ENCODE measurements around the gene HRH1. TPM values are rescaled to one million over a fixed set of nuclear protein-coding genes. Genes with fewer than 3 reads are reported as not detected.

The HRH1 gene
- total RNA-seq, 1 experiment from 2014 or later, result 7.0 TPM

DNA sequence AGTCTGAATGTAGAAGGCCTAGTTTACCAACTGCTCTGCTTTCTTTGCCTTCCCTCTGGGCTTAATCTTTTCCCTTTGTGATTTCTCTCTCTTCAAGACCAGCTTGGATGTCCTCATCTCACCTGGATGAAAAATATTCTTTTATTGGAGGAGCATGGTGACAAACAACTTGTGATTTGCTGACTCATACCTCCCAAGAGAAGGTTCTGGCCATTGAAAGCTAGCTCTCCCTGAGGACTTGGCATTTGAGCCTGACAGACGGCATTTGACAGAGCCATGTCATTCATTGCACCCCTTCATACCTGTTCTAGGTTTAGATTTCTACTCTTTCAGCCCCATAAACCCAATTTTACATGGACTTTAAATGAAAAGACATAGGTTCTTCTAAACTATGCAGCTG lies 151.2 kb downstream of the HRH1 start:
- no peaks in the 10 kb centered on the region for H4K20me1 ChIP-seq (ENCODE audit: insufficient read depth)
- H3K27ac ChIP-seq (ENCODE audit: low read depth, low read length), result no peak overlapping the region
- DNase-seq (ENCODE audit: low read depth, low spot score) (no peak), ATAC-seq (no peak)
- ChIA-PET CTCF (no interaction called here), POLR2A (no interaction called here), RAD21 (ENCODE audit: low non-redundant PET in 1 of 2, low total read pairs in 2 of 2, uncharacterized antibody in 2 of 2, unreplicated experiment in 2 of 2) (no interaction called here)
- TF ChIP-seq POLR2AphosphoS5 (IDR thresholded peaks at IDR 0.05; ENCODE audit: low read depth, low read length) (no peak), CEBPB (IDR thresholded peaks at IDR 0.05; ENCODE audit: low read depth) (no peak), ZNF274 (IDR thresholded peaks at IDR 0.05; ENCODE audit: low read depth, low read length) (no peak), EGR1 (IDR thresholded peaks at IDR 0.05; ENCODE audit: low read depth) (no peak), FOSL1 (IDR thresholded peaks at IDR 0.05; ENCODE audit: low read depth) (no peak), CBX3 (IDR thresholded peaks at IDR 0.05; ENCODE audit: low read depth) (no peak), RAD21 (IDR thresholded peaks at IDR 0.05; ENCODE audit: low read depth) (no peak)
- TF ChIP-seq, protein P1, sequence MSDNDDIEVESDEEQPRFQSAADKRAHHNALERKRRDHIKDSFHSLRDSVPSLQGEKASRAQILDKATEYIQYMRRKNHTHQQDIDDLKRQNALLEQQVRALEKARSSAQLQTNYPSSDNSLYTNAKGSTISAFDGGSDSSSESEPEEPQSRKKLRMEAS (IDR thresholded peaks at IDR 0.05), result no peak
- intact Hi-C loops (cut with micrococcal nuclease), result no loop called here
- H3K4me1 ChIP-seq (ENCODE audit: control insufficient read depth in 1 of 2, insufficient read depth in 2 of 2, low read length in 2 of 2), result peaks cover 0 to 9% of the 10 kb centered on the region in 2 experiments; a peak in 1 of 4 replicates
- peaks cover 21 to 25% of the 10 kb centered on the region in 2 experiments; a peak in 3 of 4 replicates for H3K36me3 ChIP-seq (ENCODE audit: control insufficient read depth in 1 of 2, insufficient read depth in 2 of 2, low read length in 2 of 2)
- no peak overlapping the region for H3K9ac ChIP-seq (ENCODE audit: low read length)
- no peaks in the 10 kb centered on the region for H3K9me3 ChIP-seq (ENCODE audit: control insufficient read depth in 1 of 2, insufficient read depth in 1 of 2, low read depth in 1 of 2, low read length in 2 of 2)
- no peaks in the 10 kb centered on the region for H3K9me2 ChIP-seq (ENCODE audit: insufficient read depth)
- no peaks in the 10 kb centered on the region for H3K27me3 ChIP-seq (ENCODE audit: insufficient read depth, low read length)
- no peaks in the 10 kb centered on the region for H3K79me2 ChIP-seq (ENCODE audit: insufficient read depth, low read length)
- no peak overlapping the region for H2AFZ ChIP-seq (ENCODE audit: low read depth, low read length, poor library complexity, severe bottlenecking)
- BruUV-seq (replicated peaks), result no TSS peak
- H3K4me3 ChIP-seq (replicated peaks in 1 of 2; ENCODE audit: low read depth in 1 of 2, low read length in 2 of 2), result no peak overlapping the region
- H3K4me2 ChIP-seq (ENCODE audit: low read length), result no peak overlapping the region

DNA sequence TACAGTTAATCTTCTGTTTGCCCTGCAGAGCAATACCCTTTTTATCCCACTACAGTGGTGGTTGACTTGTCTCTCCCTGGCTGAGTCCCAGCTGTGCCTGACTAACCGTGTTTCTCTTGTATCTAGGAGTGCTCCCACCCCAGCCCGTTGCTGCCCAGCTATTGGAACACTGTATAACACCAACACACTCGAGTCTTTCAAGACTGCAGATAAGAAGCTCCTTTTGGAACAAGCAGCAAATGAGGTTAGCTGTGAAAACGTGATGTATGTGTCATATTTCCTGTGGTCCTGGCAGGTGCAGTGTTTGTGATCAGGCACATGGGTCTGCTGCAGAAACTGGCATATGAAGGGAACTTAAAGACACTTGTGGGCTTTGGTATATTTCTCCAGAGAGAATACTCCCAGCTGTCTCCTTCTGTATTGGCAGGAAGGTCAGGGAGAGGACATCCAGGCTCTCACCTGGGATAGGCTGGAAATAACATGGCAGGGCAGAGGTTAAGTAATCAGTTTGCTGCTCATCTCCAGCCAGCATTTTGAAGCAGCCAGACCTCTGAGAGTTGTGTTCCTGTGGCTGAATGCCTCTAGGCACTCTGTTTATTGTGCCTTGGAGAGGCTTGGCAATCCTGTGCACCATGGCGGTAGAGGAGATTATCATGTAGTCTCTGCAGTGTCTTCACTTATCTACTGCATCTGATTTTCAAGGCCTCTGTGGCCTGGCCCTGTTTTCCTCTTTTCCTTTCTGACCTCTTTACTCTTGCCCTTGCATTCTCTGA lies 152.7 kb downstream of the HRH1 start:
- no peaks in the 10 kb centered on the region for H3K9me2 ChIP-seq (ENCODE audit: insufficient read depth)
- no peak overlapping the region for H3K27ac ChIP-seq (ENCODE audit: low read depth, low read length)
- ChIA-PET CTCF (no interaction called here), RAD21 (ENCODE audit: low non-redundant PET in 1 of 2, low total read pairs in 2 of 2, uncharacterized antibody in 2 of 2, unreplicated experiment in 2 of 2) (no interaction called here), POLR2A (no interaction called here)
- DNase-seq (ENCODE audit: low read depth, low spot score), result no peak
- no peaks in the 10 kb centered on the region for H4K20me1 ChIP-seq (ENCODE audit: insufficient read depth)
- H3K4me2 ChIP-seq (ENCODE audit: low read length), result no peak overlapping the region
- H3K27me3 ChIP-seq (ENCODE audit: insufficient read depth, low read length), result no peaks in the 10 kb centered on the region
- no peaks in the 10 kb centered on the region for H3K9me3 ChIP-seq (ENCODE audit: control insufficient read depth in 1 of 2, insufficient read depth in 1 of 2, low read depth in 1 of 2, low read length in 2 of 2)
- BruUV-seq (replicated peaks), result no TSS peak
- no peak overlapping the region for H3K4me3 ChIP-seq (replicated peaks in 1 of 2; ENCODE audit: low read depth in 1 of 2, low read length in 2 of 2)
- H3K79me2 ChIP-seq (ENCODE audit: insufficient read depth, low read length), result no peaks in the 10 kb centered on the region
- H3K4me1 ChIP-seq (ENCODE audit: control insufficient read depth in 1 of 2, insufficient read depth in 2 of 2, low read length in 2 of 2), result peaks cover 0 to 9% of the 10 kb centered on the region in 2 experiments; a peak in 1 of 4 replicates
- no peak overlapping the region for H2AFZ ChIP-seq (ENCODE audit: low read depth, low read length, poor library complexity, severe bottlenecking)
- intact Hi-C loops (cut with micrococcal nuclease), result no loop called here
- H3K9ac ChIP-seq (ENCODE audit: low read length), result no peak overlapping the region
- no peak for ATAC-seq
- peaks cover 25 to 30% of the 10 kb centered on the region in 2 experiments; a peak in 3 of 4 replicates for H3K36me3 ChIP-seq (ENCODE audit: control insufficient read depth in 1 of 2, insufficient read depth in 2 of 2, low read length in 2 of 2)
- TF ChIP-seq EGR1 (IDR thresholded peaks at IDR 0.05; ENCODE audit: low read depth) (no peak), RAD21 (IDR thresholded peaks at IDR 0.05; ENCODE audit: low read depth) (no peak), YY1 (IDR thresholded peaks at IDR 0.05; ENCODE audit: extremely low read depth, insufficient replicate concordance, low read depth, low read length) (no peak), SRF (IDR thresholded peaks at IDR 0.05; ENCODE audit: low read depth) (no peak), SIN3A (IDR thresholded peaks at IDR 0.05; ENCODE audit: low read depth) (no peak), FOSL1 (IDR thresholded peaks at IDR 0.05; ENCODE audit: low read depth) (no peak), EZH2phosphoT487 (IDR thresholded peaks at IDR 0.05; ENCODE audit: borderline replicate concordance) (no peak)
- TF ChIP-seq, protein P2, sequence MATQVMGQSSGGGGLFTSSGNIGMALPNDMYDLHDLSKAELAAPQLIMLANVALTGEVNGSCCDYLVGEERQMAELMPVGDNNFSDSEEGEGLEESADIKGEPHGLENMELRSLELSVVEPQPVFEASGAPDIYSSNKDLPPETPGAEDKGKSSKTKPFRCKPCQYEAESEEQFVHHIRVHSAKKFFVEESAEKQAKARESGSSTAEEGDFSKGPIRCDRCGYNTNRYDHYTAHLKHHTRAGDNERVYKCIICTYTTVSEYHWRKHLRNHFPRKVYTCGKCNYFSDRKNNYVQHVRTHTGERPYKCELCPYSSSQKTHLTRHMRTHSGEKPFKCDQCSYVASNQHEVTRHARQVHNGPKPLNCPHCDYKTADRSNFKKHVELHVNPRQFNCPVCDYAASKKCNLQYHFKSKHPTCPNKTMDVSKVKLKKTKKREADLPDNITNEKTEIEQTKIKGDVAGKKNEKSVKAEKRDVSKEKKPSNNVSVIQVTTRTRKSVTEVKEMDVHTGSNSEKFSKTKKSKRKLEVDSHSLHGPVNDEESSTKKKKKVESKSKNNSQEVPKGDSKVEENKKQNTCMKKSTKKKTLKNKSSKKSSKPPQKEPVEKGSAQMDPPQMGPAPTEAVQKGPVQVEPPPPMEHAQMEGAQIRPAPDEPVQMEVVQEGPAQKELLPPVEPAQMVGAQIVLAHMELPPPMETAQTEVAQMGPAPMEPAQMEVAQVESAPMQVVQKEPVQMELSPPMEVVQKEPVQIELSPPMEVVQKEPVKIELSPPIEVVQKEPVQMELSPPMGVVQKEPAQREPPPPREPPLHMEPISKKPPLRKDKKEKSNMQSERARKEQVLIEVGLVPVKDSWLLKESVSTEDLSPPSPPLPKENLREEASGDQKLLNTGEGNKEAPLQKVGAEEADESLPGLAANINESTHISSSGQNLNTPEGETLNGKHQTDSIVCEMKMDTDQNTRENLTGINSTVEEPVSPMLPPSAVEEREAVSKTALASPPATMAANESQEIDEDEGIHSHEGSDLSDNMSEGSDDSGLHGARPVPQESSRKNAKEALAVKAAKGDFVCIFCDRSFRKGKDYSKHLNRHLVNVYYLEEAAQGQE (IDR thresholded peaks at IDR 0.05; ENCODE audit: low read depth), result no peak
- TF ChIP-seq, protein P3, sequence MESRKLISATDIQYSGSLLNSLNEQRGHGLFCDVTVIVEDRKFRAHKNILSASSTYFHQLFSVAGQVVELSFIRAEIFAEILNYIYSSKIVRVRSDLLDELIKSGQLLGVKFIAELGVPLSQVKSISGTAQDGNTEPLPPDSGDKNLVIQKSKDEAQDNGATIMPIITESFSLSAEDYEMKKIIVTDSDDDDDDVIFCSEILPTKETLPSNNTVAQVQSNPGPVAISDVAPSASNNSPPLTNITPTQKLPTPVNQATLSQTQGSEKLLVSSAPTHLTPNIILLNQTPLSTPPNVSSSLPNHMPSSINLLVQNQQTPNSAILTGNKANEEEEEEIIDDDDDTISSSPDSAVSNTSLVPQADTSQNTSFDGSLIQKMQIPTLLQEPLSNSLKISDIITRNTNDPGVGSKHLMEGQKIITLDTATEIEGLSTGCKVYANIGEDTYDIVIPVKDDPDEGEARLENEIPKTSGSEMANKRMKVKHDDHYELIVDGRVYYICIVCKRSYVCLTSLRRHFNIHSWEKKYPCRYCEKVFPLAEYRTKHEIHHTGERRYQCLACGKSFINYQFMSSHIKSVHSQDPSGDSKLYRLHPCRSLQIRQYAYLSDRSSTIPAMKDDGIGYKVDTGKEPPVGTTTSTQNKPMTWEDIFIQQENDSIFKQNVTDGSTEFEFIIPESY (IDR thresholded peaks at IDR 0.05; ENCODE audit: extremely low read depth, insufficient replicate concordance, low read length), result no peak

All from HCT116 (cell line).